GM23338 (cell line): ENCODE measurements around the gene CDH4.
A peak's percentile ranks its signal among the peaks of the same experiment; 100 is the strongest.

ENCODE experiments used
- CREB1 ChIP-seq: fragments of 250-450 bp; sonication (Bioruptor Pico); IDR thresholded peaks from 2 replicates; pipeline ENCODE4 v1.5.0; 2020; ENCODE audit warnings: low read depth, mild to moderate bottlenecking, moderate library complexity
- EZH2 ChIP-seq: fragments of 200-600 bp; sonication (generic); IDR thresholded peaks from one replicate; pipeline ENCODE4 v1.8.0; 2017; ENCODE audit warnings: antibody characterized with exemption, mild to moderate bottlenecking, low read depth; ENCODE audit not compliant: unreplicated experiment
- EZH2phosphoT487 ChIP-seq: fragments of 200-600 bp; sonication (generic); IDR thresholded peaks from one replicate; pipeline ENCODE4 v1.8.1; 2018; ENCODE audit warnings: antibody characterized with exemption; ENCODE audit not compliant: unreplicated experiment
- JUNB ChIP-seq: IDR thresholded peaks from one replicate; pipeline ENCODE4 v1.6.1; 2016; ENCODE audit warnings: antibody characterized with exemption; ENCODE audit not compliant: unreplicated experiment
- POLR2AphosphoS5 ChIP-seq: IDR thresholded peaks from 2 replicates; pipeline ENCODE4 v1.6.1; 2016; ENCODE audit warnings: antibody characterized with exemption, low read depth
- ZNF331 ChIP-seq: fragments of 250-450 bp; sonication (Bioruptor Pico); IDR thresholded peaks from 2 replicates; pipeline ENCODE4 v1.5.0; 2020; ENCODE audit warnings: low read depth, mild to moderate bottlenecking, moderate library complexity
- TF ChIP-seq, protein P1 (sequence below), 2 experiments: fragments of 200-600 bp in 1 of 2; sonication (generic) in 1 of 2; conservative IDR thresholded peaks; 2 replicates each; pipeline versions ENCODE4 v1.5.1 to v1.6.1; 2016 to 2017; ENCODE audit warnings: antibody characterized with exemption in 2 of 2, low read depth in 2 of 2, mild to moderate bottlenecking in 2 of 2, moderate library complexity in 1 of 2
- TF ChIP-seq, protein P2 (sequence below): IDR thresholded peaks from one replicate; pipeline ENCODE4 v1.6.1; 2018; ENCODE audit warnings: antibody characterized with exemption; ENCODE audit not compliant: unreplicated experiment
- TF ChIP-seq, protein P3 (sequence below): fragments of 250-450 bp; sonication (Bioruptor Pico); IDR thresholded peaks from 2 replicates; pipeline ENCODE4 v1.5.0; 2020; ENCODE audit warnings: mild to moderate bottlenecking, moderate library complexity

DNA sequence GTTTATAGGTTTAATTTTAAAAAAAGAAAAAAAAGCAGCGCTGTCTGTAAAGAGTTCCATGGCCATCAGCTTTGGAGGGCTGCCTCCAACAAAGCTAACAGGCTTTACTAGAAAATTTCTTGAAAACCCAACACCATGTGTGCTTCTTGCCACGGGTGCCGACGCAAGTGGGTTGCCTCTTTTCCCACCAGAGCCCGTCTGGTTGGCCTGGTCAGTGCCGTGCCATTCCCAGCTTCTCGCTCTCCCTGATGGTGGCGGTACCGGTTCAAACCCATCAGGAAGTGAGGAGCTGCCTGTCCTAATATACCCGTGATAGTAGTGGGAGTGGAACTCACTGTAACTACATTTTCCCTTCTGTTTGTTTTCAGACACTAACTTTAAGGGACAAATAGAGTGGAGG lies 73.7 kb downstream of the CDH4 start:
- TF ChIP-seq, protein P1, sequence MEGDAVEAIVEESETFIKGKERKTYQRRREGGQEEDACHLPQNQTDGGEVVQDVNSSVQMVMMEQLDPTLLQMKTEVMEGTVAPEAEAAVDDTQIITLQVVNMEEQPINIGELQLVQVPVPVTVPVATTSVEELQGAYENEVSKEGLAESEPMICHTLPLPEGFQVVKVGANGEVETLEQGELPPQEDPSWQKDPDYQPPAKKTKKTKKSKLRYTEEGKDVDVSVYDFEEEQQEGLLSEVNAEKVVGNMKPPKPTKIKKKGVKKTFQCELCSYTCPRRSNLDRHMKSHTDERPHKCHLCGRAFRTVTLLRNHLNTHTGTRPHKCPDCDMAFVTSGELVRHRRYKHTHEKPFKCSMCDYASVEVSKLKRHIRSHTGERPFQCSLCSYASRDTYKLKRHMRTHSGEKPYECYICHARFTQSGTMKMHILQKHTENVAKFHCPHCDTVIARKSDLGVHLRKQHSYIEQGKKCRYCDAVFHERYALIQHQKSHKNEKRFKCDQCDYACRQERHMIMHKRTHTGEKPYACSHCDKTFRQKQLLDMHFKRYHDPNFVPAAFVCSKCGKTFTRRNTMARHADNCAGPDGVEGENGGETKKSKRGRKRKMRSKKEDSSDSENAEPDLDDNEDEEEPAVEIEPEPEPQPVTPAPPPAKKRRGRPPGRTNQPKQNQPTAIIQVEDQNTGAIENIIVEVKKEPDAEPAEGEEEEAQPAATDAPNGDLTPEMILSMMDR (conservative IDR thresholded peaks at IDR 0.05; ENCODE audit: low read depth in 2 of 2), result peak in 1 of 2 experiments; percentile 33; a peak in 1 of 4 replicates
- TF ChIP-seq, protein P2, sequence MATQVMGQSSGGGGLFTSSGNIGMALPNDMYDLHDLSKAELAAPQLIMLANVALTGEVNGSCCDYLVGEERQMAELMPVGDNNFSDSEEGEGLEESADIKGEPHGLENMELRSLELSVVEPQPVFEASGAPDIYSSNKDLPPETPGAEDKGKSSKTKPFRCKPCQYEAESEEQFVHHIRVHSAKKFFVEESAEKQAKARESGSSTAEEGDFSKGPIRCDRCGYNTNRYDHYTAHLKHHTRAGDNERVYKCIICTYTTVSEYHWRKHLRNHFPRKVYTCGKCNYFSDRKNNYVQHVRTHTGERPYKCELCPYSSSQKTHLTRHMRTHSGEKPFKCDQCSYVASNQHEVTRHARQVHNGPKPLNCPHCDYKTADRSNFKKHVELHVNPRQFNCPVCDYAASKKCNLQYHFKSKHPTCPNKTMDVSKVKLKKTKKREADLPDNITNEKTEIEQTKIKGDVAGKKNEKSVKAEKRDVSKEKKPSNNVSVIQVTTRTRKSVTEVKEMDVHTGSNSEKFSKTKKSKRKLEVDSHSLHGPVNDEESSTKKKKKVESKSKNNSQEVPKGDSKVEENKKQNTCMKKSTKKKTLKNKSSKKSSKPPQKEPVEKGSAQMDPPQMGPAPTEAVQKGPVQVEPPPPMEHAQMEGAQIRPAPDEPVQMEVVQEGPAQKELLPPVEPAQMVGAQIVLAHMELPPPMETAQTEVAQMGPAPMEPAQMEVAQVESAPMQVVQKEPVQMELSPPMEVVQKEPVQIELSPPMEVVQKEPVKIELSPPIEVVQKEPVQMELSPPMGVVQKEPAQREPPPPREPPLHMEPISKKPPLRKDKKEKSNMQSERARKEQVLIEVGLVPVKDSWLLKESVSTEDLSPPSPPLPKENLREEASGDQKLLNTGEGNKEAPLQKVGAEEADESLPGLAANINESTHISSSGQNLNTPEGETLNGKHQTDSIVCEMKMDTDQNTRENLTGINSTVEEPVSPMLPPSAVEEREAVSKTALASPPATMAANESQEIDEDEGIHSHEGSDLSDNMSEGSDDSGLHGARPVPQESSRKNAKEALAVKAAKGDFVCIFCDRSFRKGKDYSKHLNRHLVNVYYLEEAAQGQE, result no peak
- TF ChIP-seq EZH2, result no peak
- no peak for TF ChIP-seq JUNB
- no peak for TF ChIP-seq POLR2AphosphoS5
- no peak for TF ChIP-seq EZH2phosphoT487
- TF ChIP-seq, protein P3, sequence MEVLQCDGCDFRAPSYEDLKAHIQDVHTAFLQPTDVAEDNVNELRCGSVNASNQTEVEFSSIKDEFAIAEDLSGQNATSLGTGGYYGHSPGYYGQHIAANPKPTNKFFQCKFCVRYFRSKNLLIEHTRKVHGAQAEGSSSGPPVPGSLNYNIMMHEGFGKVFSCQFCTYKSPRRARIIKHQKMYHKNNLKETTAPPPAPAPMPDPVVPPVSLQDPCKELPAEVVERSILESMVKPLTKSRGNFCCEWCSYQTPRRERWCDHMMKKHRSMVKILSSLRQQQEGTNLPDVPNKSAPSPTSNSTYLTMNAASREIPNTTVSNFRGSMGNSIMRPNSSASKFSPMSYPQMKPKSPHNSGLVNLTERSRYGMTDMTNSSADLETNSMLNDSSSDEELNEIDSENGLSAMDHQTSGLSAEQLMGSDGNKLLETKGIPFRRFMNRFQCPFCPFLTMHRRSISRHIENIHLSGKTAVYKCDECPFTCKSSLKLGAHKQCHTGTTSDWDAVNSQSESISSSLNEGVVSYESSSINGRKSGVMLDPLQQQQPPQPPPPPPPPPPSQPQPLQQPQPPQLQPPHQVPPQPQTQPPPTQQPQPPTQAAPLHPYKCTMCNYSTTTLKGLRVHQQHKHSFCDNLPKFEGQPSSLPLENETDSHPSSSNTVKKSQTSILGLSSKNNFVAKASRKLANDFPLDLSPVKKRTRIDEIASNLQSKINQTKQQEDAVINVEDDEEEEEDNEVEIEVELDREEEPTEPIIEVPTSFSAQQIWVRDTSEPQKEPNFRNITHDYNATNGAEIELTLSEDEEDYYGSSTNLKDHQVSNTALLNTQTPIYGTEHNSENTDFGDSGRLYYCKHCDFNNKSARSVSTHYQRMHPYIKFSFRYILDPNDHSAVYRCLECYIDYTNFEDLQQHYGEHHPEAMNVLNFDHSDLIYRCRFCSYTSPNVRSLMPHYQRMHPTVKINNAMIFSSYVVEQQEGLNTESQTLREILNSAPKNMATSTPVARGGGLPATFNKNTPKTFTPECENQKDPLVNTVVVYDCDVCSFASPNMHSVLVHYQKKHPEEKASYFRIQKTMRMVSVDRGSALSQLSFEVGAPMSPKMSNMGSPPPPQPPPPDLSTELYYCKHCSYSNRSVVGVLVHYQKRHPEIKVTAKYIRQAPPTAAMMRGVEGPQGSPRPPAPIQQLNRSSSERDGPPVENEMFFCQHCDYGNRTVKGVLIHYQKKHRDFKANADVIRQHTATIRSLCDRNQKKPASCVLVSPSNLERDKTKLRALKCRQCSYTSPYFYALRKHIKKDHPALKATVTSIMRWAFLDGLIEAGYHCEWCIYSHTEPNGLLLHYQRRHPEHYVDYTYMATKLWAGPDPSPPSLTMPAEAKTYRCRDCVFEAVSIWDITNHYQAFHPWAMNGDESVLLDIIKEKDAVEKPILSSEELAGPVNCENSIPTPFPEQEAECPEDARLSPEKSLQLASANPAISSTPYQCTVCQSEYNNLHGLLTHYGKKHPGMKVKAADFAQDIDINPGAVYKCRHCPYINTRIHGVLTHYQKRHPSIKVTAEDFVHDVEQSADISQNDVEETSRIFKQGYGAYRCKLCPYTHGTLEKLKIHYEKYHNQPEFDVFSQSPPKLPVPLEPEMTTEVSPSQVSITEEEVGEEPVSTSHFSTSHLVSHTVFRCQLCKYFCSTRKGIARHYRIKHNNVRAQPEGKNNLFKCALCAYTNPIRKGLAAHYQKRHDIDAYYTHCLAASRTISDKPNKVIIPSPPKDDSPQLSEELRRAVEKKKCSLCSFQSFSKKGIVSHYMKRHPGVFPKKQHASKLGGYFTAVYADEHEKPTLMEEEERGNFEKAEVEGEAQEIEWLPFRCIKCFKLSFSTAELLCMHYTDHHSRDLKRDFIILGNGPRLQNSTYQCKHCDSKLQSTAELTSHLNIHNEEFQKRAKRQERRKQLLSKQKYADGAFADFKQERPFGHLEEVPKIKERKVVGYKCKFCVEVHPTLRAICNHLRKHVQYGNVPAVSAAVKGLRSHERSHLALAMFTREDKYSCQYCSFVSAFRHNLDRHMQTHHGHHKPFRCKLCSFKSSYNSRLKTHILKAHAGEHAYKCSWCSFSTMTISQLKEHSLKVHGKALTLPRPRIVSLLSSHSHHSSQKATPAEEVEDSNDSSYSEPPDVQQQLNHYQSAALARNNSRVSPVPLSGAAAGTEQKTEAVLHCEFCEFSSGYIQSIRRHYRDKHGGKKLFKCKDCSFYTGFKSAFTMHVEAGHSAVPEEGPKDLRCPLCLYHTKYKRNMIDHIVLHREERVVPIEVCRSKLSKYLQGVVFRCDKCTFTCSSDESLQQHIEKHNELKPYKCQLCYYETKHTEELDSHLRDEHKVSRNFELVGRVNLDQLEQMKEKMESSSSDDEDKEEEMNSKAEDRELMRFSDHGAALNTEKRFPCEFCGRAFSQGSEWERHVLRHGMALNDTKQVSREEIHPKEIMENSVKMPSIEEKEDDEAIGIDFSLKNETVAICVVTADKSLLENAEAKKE, result no peak
- no peak for TF ChIP-seq CREB1 (CRISPR knock-in tag)
- no peak for TF ChIP-seq ZNF331 (CRISPR knock-in tag)
